GM18861 (cell line): ENCODE results near the gene ANKRD36C.
"Not testable (repeated sequence)": the region's sequence is repeated elsewhere in the genome, so short reads cannot be mapped to it uniquely, and the experiment has no call there.

Experiments used
- ATAC-seq: cut with Tn5 transposase; IDR thresholded peaks from one replicate; pipeline ENCODE4 v1.9.1; 2021; ENCODE audit not compliant: unreplicated experiment

Gene ANKRD36C

GRCh38 chr2:95799892-95800291 is 191.7 kb downstream of the ANKRD36C start:
- ATAC-seq = no peak

- not testable (repeated sequence) for ATAC-seq
Observed at GRCh38 chr2:95799147-95799889, 192.3 kb downstream of the ANKRD36C start.

GRCh38 chr2:95796249-95797099 is 195.2 kb downstream of the ANKRD36C start:
- ATAC-seq = not testable (repeated sequence)

GRCh38 chr2:95793970-95794369 is 197.7 kb downstream of the ANKRD36C start:
- not testable (repeated sequence) for ATAC-seq

GRCh38 chr2:95790180-95790579 is 201.4 kb downstream of the ANKRD36C start:
- ATAC-seq = not testable (repeated sequence)

- ATAC-seq = not testable (repeated sequence)
Observed at GRCh38 chr2:95789385-95789784, 202.2 kb downstream of the ANKRD36C start.

- not testable (repeated sequence) for ATAC-seq
Observed at GRCh38 chr2:95788642-95789041, 203.0 kb downstream of the ANKRD36C start.
